ENCODE data around the gene TICRR. TPM values are rescaled to one million over a fixed set of nuclear protein-coding genes. Genes with fewer than 3 reads are reported as not detected.

TICRR gene
- total RNA-seq, 2 donors from 2014 or later: 21.9 to 27.2 TPM

DNA sequence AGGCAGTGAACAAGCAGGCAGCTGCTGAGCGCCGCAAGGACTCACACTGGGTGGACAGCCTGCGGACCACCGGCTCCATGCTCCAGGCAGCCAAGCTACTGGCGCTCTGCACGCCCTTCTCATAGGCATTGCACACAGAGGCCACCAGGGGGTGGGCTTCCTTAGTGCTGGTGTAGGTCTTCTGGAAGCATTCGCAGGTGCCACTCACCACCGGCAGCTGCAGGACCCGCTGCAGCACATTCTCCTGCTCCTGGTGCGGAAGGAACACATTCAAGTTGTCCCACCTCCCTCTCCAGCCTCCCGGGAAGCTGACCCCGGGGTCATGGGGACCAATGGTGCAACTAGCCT, 97.9 kb downstream of the TICRR start:
- no peaks in the 10 kb centered on the region for H3K36me3 ChIP-seq (ENCODE audit: control insufficient read depth, insufficient read depth, low read length)
- Mint-ChIP-seq H3K4me3 (no peak overlapping the region), H3K36me3 (ENCODE audit: low read depth) (no peaks in the 10 kb centered on the region), H3K27me3 (ENCODE audit: insufficient read depth) (peaks cover 39% of the 10 kb centered on the region), H3K9me3 (no peaks in the 10 kb centered on the region), H3K27ac (no peak overlapping the region), H3K4me1 (peaks cover 6% of the 10 kb centered on the region)
- H3K27me3 ChIP-seq (ENCODE audit: control insufficient read depth, insufficient read depth, low read length, poor library complexity, severe bottlenecking): peaks cover 8% of the 10 kb centered on the region
- H3K4me1 ChIP-seq (ENCODE audit: control insufficient read depth, insufficient read depth, low read length): no peaks in the 10 kb centered on the region
- peak; percentile 94 for DNase-seq
- no peak overlapping the region for H3K9ac ChIP-seq (ENCODE audit: extremely low read depth, low read length, poor library complexity, severe bottlenecking)
- WGBS, 2 experiments (ENCODE audit: insufficient coverage in 1 of 2, insufficient read length in 1 of 2): 48 to 55% methylated on average over 6 to 12 of the region's 12 CpGs
- H3K9me3 ChIP-seq (ENCODE audit: control insufficient read depth, low read length): no peaks in the 10 kb centered on the region
- H3K27ac ChIP-seq (ENCODE audit: low read depth, low read length): no peak overlapping the region
- TF ChIP-seq, protein P1, sequence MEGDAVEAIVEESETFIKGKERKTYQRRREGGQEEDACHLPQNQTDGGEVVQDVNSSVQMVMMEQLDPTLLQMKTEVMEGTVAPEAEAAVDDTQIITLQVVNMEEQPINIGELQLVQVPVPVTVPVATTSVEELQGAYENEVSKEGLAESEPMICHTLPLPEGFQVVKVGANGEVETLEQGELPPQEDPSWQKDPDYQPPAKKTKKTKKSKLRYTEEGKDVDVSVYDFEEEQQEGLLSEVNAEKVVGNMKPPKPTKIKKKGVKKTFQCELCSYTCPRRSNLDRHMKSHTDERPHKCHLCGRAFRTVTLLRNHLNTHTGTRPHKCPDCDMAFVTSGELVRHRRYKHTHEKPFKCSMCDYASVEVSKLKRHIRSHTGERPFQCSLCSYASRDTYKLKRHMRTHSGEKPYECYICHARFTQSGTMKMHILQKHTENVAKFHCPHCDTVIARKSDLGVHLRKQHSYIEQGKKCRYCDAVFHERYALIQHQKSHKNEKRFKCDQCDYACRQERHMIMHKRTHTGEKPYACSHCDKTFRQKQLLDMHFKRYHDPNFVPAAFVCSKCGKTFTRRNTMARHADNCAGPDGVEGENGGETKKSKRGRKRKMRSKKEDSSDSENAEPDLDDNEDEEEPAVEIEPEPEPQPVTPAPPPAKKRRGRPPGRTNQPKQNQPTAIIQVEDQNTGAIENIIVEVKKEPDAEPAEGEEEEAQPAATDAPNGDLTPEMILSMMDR (conservative IDR thresholded peaks at IDR 0.05): peak; percentile 89
- H3K4me3 ChIP-seq (ENCODE audit: low read length): no peak overlapping the region

DNA sequence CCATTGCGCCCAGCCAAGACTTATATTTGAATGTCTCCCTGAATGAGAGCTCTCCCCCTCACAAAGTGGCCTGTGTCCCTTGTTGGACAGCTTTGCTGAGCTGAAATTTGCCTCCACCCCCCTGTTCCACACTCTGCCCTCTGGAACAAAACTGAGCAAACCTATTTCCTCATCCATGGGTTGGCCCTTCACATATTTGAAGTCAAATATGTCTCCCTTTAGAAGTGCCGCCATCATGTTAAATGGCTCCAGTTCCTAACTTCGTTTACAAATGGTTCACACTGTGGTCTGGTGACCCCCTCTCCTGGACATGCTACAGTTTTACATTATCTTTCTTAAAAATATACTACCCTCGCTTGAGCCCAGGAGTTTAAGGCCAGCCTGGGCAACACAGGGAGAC, 99.3 kb downstream of the TICRR start:
- Histone ChIP-seq H3K27me3 (ENCODE audit: control insufficient read depth, insufficient read depth, low read length, poor library complexity, severe bottlenecking) (peaks cover 19% of the 10 kb centered on the region), H3K9ac (ENCODE audit: extremely low read depth, low read length, poor library complexity, severe bottlenecking) (no peak overlapping the region), H3K27ac (ENCODE audit: low read depth, low read length) (no peak overlapping the region), H3K4me3 (ENCODE audit: low read length) (no peak overlapping the region), H3K4me1 (ENCODE audit: control insufficient read depth, insufficient read depth, low read length) (no peaks in the 10 kb centered on the region), H3K36me3 (ENCODE audit: control insufficient read depth, insufficient read depth, low read length) (no peaks in the 10 kb centered on the region), H3K9me3 (ENCODE audit: control insufficient read depth, low read length) (no peaks in the 10 kb centered on the region)
- TF ChIP-seq, protein P1 (conservative IDR thresholded peaks at IDR 0.05): no peak
- Mint-ChIP-seq H3K4me3 (no peak overlapping the region), H3K27me3 (ENCODE audit: insufficient read depth) (peaks cover 41% of the 10 kb centered on the region), H3K4me1 (peaks cover 6% of the 10 kb centered on the region), H3K27ac (no peak overlapping the region), H3K9me3 (no peaks in the 10 kb centered on the region), H3K36me3 (ENCODE audit: low read depth) (no peaks in the 10 kb centered on the region)
- WGBS, 2 experiments (ENCODE audit: insufficient coverage in 1 of 2, insufficient read length in 1 of 2): 88 to 96% methylated on average over 3 to 4 of the region's 4 CpGs
- DNase-seq: no peak

DNA sequence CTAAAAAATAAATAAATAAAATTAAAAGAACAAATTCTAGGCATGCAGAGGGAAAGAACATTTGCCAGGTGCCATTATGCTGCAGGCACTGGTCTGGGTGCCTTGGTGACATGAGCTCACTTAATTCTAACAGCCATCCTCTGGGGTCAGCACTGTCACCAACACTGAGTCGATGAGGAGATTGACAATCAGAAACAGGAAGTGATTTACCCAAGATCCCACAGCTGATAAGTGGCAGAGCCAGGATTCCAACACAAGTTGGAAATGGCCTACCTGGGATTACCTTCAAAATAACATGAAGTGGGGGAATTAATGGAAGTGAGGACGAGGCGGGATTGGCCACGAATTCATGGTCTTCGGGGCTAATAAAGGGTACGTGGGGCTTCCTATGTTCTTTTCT, 100.3 kb downstream of the TICRR start:
- Histone ChIP-seq H3K4me1 (ENCODE audit: control insufficient read depth, insufficient read depth, low read length) (no peaks in the 10 kb centered on the region), H3K27me3 (ENCODE audit: control insufficient read depth, insufficient read depth, low read length, poor library complexity, severe bottlenecking) (peaks cover 29% of the 10 kb centered on the region), H3K4me3 (ENCODE audit: low read length) (no peak overlapping the region), H3K9me3 (ENCODE audit: control insufficient read depth, low read length) (no peaks in the 10 kb centered on the region), H3K9ac (ENCODE audit: extremely low read depth, low read length, poor library complexity, severe bottlenecking) (no peak overlapping the region), H3K27ac (ENCODE audit: low read depth, low read length) (no peak overlapping the region), H3K36me3 (ENCODE audit: control insufficient read depth, insufficient read depth, low read length) (no peaks in the 10 kb centered on the region)
- Mint-ChIP-seq H3K36me3 (ENCODE audit: low read depth) (no peaks in the 10 kb centered on the region), H3K9me3 (no peaks in the 10 kb centered on the region), H3K4me3 (no peak overlapping the region), H3K4me1 (peaks cover 6% of the 10 kb centered on the region), H3K27ac (no peak overlapping the region), H3K27me3 (ENCODE audit: insufficient read depth) (peaks cover 41% of the 10 kb centered on the region)
- no peak for DNase-seq
- TF ChIP-seq, protein P1 (conservative IDR thresholded peaks at IDR 0.05): no peak
- 89 to 94% methylated on average over 5 to 6 of the region's 6 CpGs for WGBS, 2 experiments (ENCODE audit: insufficient coverage in 1 of 2, insufficient read length in 1 of 2)

Data from endodermal cell (in vitro differentiated cells).